ENCODE results near the gene ACTN4. TPM values are rescaled to one million over a fixed set of nuclear protein-coding genes. Genes with fewer than 3 reads are reported as not detected.

Gene ACTN4
- total RNA-seq, 1 donor from 2014 or later: 127 TPM

DNA sequence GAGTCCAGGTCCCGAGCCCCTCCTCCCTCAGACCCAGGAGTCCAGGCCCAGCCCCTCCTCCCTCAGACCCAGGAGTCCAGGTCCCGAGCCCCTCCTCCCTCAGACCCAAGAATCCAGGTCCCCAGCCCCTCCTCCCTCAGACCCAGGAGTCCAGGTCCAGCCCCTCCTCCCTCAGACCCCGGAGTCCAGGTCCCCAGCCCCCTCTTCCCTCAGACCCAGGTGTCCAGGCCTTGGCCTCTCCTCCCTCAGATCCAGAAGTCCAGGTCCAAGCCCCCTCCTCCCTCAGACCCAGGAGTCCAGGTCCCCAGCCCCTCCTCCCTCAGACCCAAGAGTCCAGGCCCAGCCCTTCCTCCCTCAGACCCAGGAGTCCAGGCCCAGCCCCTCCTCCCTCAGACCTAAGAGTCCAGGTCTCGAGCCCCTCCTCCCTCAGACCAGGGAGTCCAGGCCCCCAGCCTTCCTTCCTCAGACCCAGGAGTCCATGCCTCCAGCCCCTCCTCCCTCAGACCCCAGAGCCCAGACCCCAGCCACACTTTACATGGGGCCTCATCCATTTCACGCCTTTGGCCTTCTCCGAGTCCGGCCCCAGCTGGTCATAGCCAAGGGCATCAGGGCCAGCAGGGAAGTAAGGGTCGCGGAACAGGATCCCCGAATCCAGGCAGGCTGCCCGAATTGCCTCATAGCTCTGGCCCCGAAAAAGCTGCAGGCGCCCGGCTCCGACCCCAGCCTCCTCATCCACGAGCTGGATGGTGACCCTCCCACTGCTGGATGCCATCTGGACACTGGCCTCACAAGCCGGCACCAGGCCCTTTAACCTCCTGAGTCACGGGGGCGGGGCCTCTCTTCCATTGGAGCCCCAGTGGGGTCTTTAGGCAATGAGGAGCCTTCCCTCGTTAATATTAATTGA lies 96.2 kb downstream of the ACTN4 start:
- Histone ChIP-seq H3K79me2 (ENCODE audit: low read depth) (no peaks in the 10 kb centered on the region), H3K36me3 (no peaks in the 10 kb centered on the region), H3K4me1 (no peaks in the 10 kb centered on the region), H3K4me2 (no peak overlapping the region), H3K9me3 (ENCODE audit: low read depth) (no peaks in the 10 kb centered on the region), H3K9ac (no peak overlapping the region), H2AFZ (replicated peaks) (no peak overlapping the region), H4K20me1 (ENCODE audit: low read depth) (no peaks in the 10 kb centered on the region), H3K27me3 (no peaks in the 10 kb centered on the region), H3K4me3 (no peak overlapping the region), H3F3A (ENCODE audit: low read depth) (no peaks in the 10 kb centered on the region), H3K27ac (no peak overlapping the region)
- Mint-ChIP-seq H3K4me3 (peak overlapping the region; percentile 53), H3K36me3 (no peaks in the 10 kb centered on the region), H3K4me1 (no peaks in the 10 kb centered on the region), H3K9me3 (no peaks in the 10 kb centered on the region), H3K27me3 (ENCODE audit: insufficient read depth, low read depth) (peaks cover 9% of the 10 kb centered on the region), H3K27ac (no peak overlapping the region)
- TF ChIP-seq EZH2phosphoT487 (IDR thresholded peaks at IDR 0.05) (no peak), EZH2 (IDR thresholded peaks at IDR 0.05) (no peak)
- TF ChIP-seq, protein P1, sequence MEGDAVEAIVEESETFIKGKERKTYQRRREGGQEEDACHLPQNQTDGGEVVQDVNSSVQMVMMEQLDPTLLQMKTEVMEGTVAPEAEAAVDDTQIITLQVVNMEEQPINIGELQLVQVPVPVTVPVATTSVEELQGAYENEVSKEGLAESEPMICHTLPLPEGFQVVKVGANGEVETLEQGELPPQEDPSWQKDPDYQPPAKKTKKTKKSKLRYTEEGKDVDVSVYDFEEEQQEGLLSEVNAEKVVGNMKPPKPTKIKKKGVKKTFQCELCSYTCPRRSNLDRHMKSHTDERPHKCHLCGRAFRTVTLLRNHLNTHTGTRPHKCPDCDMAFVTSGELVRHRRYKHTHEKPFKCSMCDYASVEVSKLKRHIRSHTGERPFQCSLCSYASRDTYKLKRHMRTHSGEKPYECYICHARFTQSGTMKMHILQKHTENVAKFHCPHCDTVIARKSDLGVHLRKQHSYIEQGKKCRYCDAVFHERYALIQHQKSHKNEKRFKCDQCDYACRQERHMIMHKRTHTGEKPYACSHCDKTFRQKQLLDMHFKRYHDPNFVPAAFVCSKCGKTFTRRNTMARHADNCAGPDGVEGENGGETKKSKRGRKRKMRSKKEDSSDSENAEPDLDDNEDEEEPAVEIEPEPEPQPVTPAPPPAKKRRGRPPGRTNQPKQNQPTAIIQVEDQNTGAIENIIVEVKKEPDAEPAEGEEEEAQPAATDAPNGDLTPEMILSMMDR (IDR thresholded peaks at IDR 0.05): no peak
- DNase-seq (ENCODE audit: low spot score): no peak

DNA sequence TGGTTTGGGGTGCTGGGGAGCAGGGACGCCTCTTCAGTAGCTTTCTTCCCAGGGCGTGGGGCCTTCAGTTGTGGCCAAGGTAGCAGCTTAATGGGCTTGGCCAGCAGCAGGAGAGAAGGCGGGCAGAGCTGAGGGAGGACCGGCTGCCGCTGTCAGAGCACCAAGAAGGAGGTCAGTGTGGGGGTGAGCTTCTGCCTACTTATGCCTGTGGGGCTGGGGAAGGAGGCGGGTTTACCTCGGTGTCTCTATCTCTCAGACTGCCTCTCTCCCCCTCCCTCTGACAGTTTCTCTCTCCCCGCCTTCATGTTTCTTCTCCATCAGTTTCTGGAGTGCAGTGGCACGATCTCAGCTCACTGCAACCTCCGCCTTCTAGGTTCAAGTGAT lies 96.8 kb downstream of the ACTN4 start, which contains the start of gene CAPN12:
CAPN12 (minus strand) TSS at position 177 of the 384 bp plus-strand sequence. CDS start 309 bp downstream, outside the sequence.
- H3K36me3 ChIP-seq: no peaks in the 10 kb centered on the region
- Mint-ChIP-seq H3K27me3 (ENCODE audit: insufficient read depth, low read depth) (peaks cover 9% of the 10 kb centered on the region), H3K9me3 (no peaks in the 10 kb centered on the region), H3K36me3 (no peaks in the 10 kb centered on the region), H3K4me1 (no peaks in the 10 kb centered on the region), H3K27ac (no peak within 1 kb of the TSS), H3K4me3 (peak within 1 kb of the TSS; percentile 53)
- no peak for DNase-seq (ENCODE audit: low spot score)
- H2AFZ ChIP-seq (replicated peaks): no peak within 1 kb of the TSS
- no peak within 1 kb of the TSS for H3K27ac ChIP-seq
- no peaks in the 10 kb centered on the region for H4K20me1 ChIP-seq (ENCODE audit: low read depth)
- H3K79me2 ChIP-seq (ENCODE audit: low read depth): no peaks in the 10 kb centered on the region
- no peak within 1 kb of the TSS for H3K4me2 ChIP-seq
- H3F3A ChIP-seq (ENCODE audit: low read depth): no peaks in the 10 kb centered on the region
- TF ChIP-seq, protein P1 (IDR thresholded peaks at IDR 0.05): no peak
- TF ChIP-seq EZH2 (IDR thresholded peaks at IDR 0.05) (no peak), EZH2phosphoT487 (IDR thresholded peaks at IDR 0.05) (no peak)
- no peaks in the 10 kb centered on the region for H3K4me1 ChIP-seq
- H3K27me3 ChIP-seq: no peaks in the 10 kb centered on the region
- no peak within 1 kb of the TSS for H3K4me3 ChIP-seq
- H3K9me3 ChIP-seq (ENCODE audit: low read depth): no peaks in the 10 kb centered on the region
- H3K9ac ChIP-seq: no peak within 1 kb of the TSS

DNA sequence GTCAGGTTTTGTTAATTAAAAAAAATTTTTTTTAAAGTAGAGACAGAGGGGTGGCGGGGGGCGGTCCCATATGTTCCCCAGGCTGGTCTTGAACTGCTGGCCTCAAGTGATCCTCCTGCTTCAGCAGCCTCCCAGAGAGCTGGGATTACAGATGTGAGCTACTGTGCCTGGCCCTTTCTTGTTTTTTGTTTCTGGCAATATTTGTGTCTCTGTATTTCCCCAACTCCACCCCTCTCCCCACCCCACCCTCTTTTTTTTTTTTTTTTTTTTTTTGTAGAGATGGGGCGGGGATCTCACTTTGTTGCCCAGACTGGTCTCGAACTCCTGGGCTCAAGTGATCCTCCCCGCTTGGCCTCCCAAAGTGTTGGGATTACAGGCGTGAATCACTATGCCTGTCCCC lies 97.4 kb downstream of the ACTN4 start:
- Histone ChIP-seq H3K9ac (no peak overlapping the region), H3K9me3 (ENCODE audit: low read depth) (no peaks in the 10 kb centered on the region), H3K4me2 (no peak overlapping the region), H3F3A (ENCODE audit: low read depth) (no peaks in the 10 kb centered on the region), H3K27me3 (peaks cover 1% of the 10 kb centered on the region), H4K20me1 (ENCODE audit: low read depth) (no peaks in the 10 kb centered on the region), H3K4me3 (no peak overlapping the region), H2AFZ (replicated peaks) (no peak overlapping the region), H3K36me3 (no peaks in the 10 kb centered on the region), H3K79me2 (ENCODE audit: low read depth) (no peaks in the 10 kb centered on the region), H3K4me1 (no peaks in the 10 kb centered on the region), H3K27ac (no peak overlapping the region)
- no peak overlapping the region for H3K4me3 Mint-ChIP-seq
- H3K4me1 Mint-ChIP-seq: no peaks in the 10 kb centered on the region
- no peaks in the 10 kb centered on the region for H3K9me3 Mint-ChIP-seq
- peaks cover 12% of the 10 kb centered on the region for H3K27me3 Mint-ChIP-seq (ENCODE audit: insufficient read depth, low read depth)
- no peaks in the 10 kb centered on the region for H3K36me3 Mint-ChIP-seq
- no peak overlapping the region for H3K27ac Mint-ChIP-seq
- DNase-seq (ENCODE audit: low spot score): no peak
- TF ChIP-seq EZH2phosphoT487 (IDR thresholded peaks at IDR 0.05) (no peak), EZH2 (IDR thresholded peaks at IDR 0.05) (no peak)
- TF ChIP-seq, protein P1 (IDR thresholded peaks at IDR 0.05): no peak

All from neural progenitor cell (in vitro differentiated cells).